NCI-H446 treated with DMSO at 0.1 percent for 48 hours (cell line): ENCODE results near the gene PDE8B.

Experiments
- DNase-seq: peaks from one replicate; lab custom pipeline; 2025; lab: John Stamatoyannopoulos, UW

The PDE8B gene

GRCh38 chr5:77409870-77410621, 199.6 kb downstream of the PDE8B start:
- peak; percentile 18 for DNase-seq

- no peak for DNase-seq
Measured at GRCh38 chr5:77413049-77413448, 202.6 kb downstream of the PDE8B start.

- DNase-seq = no peak
Measured at GRCh38 chr5:77418162-77418561, 207.7 kb downstream of the PDE8B start.

- no peak for DNase-seq
Measured at GRCh38 chr5:77418601-77419581, 208.4 kb downstream of the PDE8B start.

GRCh38 chr5:77419644-77420582, 209.4 kb downstream of the PDE8B start:
- DNase-seq = no peak

- DNase-seq = no peak
Measured at GRCh38 chr5:77420940-77421339, 210.5 kb downstream of the PDE8B start.

- no peak for DNase-seq
Measured at GRCh38 chr5:77423022-77423750, 212.7 kb downstream of the PDE8B start.

- DNase-seq = no peak
Measured at GRCh38 chr5:77424921-77425320, 214.4 kb downstream of the PDE8B start.

GRCh38 chr5:77425420-77425819, 214.9 kb downstream of the PDE8B start:
- no peak for DNase-seq

- DNase-seq = no peak
Measured at GRCh38 chr5:77425998-77426659, 215.6 kb downstream of the PDE8B start.

- DNase-seq = no peak
Measured at GRCh38 chr5:77426670-77427069, 216.2 kb downstream of the PDE8B start.

- DNase-seq = no peak
Measured at GRCh38 chr5:77427998-77428397, 217.5 kb downstream of the PDE8B start.

GRCh38 chr5:77428526-77428925, 218.0 kb downstream of the PDE8B start:
- no peak for DNase-seq

- no peak for DNase-seq
Measured at GRCh38 chr5:77430726-77431125, 220.2 kb downstream of the PDE8B start.

- DNase-seq = no peak
Measured at GRCh38 chr5:77431286-77431685, 220.8 kb downstream of the PDE8B start.

GRCh38 chr5:77431719-77432118, 221.2 kb downstream of the PDE8B start:
- DNase-seq = no peak

GRCh38 chr5:77437194-77437593, 226.7 kb downstream of the PDE8B start:
- DNase-seq = no peak

- DNase-seq = no peak
Measured at GRCh38 chr5:77438071-77438470, 227.6 kb downstream of the PDE8B start.

GRCh38 chr5:77443670-77444069, 233.2 kb downstream of the PDE8B start:
- DNase-seq = no peak

GRCh38 chr5:77444356-77444755, 233.9 kb downstream of the PDE8B start:
- no peak for DNase-seq

- no peak for DNase-seq
Measured at GRCh38 chr5:77448831-77449230, 238.4 kb downstream of the PDE8B start.
